A204.1 (cell line): Measurements from ENCODE around the gene OR56A3.
"Not testable (repeated sequence)": the region's sequence is repeated elsewhere in the genome, so short reads cannot be mapped to it uniquely, and the experiment has no call there.

ENCODE experiments used
- FAIRE-seq: peaks from 2 replicates; lab custom pipeline; 2012; peaks lifted over from hg19 to GRCh38; lab: Jason Lieb, UNC

Gene OR56A3

GRCh38 chr11:5941951-5942350, at the start of gene OR56A3:
Gene OR56A3, plus strand, starts transcription at chr11:5942251. Its CDS starts 5,096 bp downstream, at chr11:5947347.
- FAIRE-seq: no peak

GRCh38 chr11:5892908-5893307, 49.1 kb upstream of the OR56A3 start, which contains the start of gene OR52E5:
Gene OR52E5, plus strand, starts transcription at chr11:5893208. Its CDS starts 7,569 bp downstream, at chr11:5900777.
- no peak for FAIRE-seq

- FAIRE-seq: no peak
Observed at GRCh38 chr11:5899534-5899933, 42.5 kb upstream of the OR56A3 start.

- FAIRE-seq: no peak
Observed at GRCh38 chr11:5910540-5910939, 31.5 kb upstream of the OR56A3 start.

- FAIRE-seq: no peak
Observed at GRCh38 chr11:5922749-5923426, 19.2 kb upstream of the OR56A3 start.

GRCh38 chr11:5923427-5923776, 18.6 kb upstream of the OR56A3 start:
- FAIRE-seq: no peak

- no peak for FAIRE-seq
Observed at GRCh38 chr11:5923794-5924193, 18.3 kb upstream of the OR56A3 start.

- no peak for FAIRE-seq
Observed at GRCh38 chr11:5928271-5928670, 13.8 kb upstream of the OR56A3 start.

- FAIRE-seq: no peak
Observed at GRCh38 chr11:5928811-5929210, 13.2 kb upstream of the OR56A3 start.

- no peak for FAIRE-seq
Observed at GRCh38 chr11:5929571-5930368, 12.3 kb upstream of the OR56A3 start.

GRCh38 chr11:5930614-5931013, 11.4 kb upstream of the OR56A3 start:
- FAIRE-seq: no peak

- no peak for FAIRE-seq
Observed at GRCh38 chr11:5931061-5931460, 11.0 kb upstream of the OR56A3 start.

GRCh38 chr11:5932671-5933070, 9.4 kb upstream of the OR56A3 start:
- no peak for FAIRE-seq

- FAIRE-seq: no peak
Observed at GRCh38 chr11:5933116-5933515, 8.9 kb upstream of the OR56A3 start.

GRCh38 chr11:5937868-5938602, 4.0 kb upstream of the OR56A3 start:
- FAIRE-seq: no peak

- FAIRE-seq: no peak
Observed at GRCh38 chr11:5938603-5938965, 3.5 kb upstream of the OR56A3 start.

- no peak for FAIRE-seq
Observed at GRCh38 chr11:5940748-5941147, 1.3 kb upstream of the OR56A3 start.

- no peak for FAIRE-seq
Observed at GRCh38 chr11:5955586-5955985, 13.5 kb downstream of the OR56A3 start.

GRCh38 chr11:5960704-5961320, 18.8 kb downstream of the OR56A3 start:
- FAIRE-seq: not testable (repeated sequence)

- no peak for FAIRE-seq
Observed at GRCh38 chr11:5966958-5967357, 24.9 kb downstream of the OR56A3 start.

- FAIRE-seq: no peak
Observed at GRCh38 chr11:5967708-5968107, 25.7 kb downstream of the OR56A3 start.

- no peak for FAIRE-seq
Observed at GRCh38 chr11:5968394-5968793, 26.3 kb downstream of the OR56A3 start, which contains the start of gene OR56A5. Gene OR56A5, minus strand, starts transcription at chr11:5968494. Its CDS starts 0 bp downstream, at chr11:5968494.

GRCh38 chr11:5973530-5973929, 31.5 kb downstream of the OR56A3 start:
- FAIRE-seq: no peak
